OCI-LY7 (cell line): Measurements from ENCODE around the gene MTHFSD. TPM values are rescaled to one million over a fixed set of nuclear protein-coding genes. Genes with fewer than 3 reads are reported as not detected.

Experiments used
- BruUV-seq: library from RNA; stranded (reverse); fragments of 400-500 nt; replicated peaks from 2 replicates; lab custom pipeline; 2021; lab: Mats Ljungman, UMichigan
- CTCF ChIA-PET: fragments of 300-600 bp; sonication (Branson Sonifier 250); formaldehyde crosslinking; loops from one replicate; lab custom pipeline; 2022; ENCODE audit warnings: antibody characterized with exemption; ENCODE audit not compliant: unreplicated experiment; lab: Charles Lee
- POLR2A ChIA-PET: fragments of 300-600 bp; sonication (Branson Sonifier 250); formaldehyde crosslinking; loops from one replicate; lab custom pipeline; 2022; ENCODE audit warnings: antibody characterized with exemption; lab: Charles Lee
- DNase-seq: peaks from one replicate; pipeline ENCODE4 v3.0.0-alpha.2; 2015; ENCODE audit warnings: low spot score
- H2AFZ ChIP-seq: fragments of 200-600 bp; sonication (generic), shearing (Covaris generic); 2 replicates; pipeline ENCODE4 v1.6.1; 2014; ENCODE audit warnings: mild to moderate bottlenecking, antibody characterized with exemption, low read length, moderate library complexity
- H3K27ac ChIP-seq: fragments of 200-600 bp; sonication (generic); 2 replicates; pipeline ENCODE4 v1.5.1; 2014; ENCODE audit warnings: mixed run types, low read depth, mild to moderate bottlenecking, moderate library complexity, low read length, inconsistent platforms; ENCODE audit not compliant: poor library complexity, severe bottlenecking
- H3K36me3 ChIP-seq: fragments of 200-600 bp; sonication (generic); 2 replicates; pipeline ENCODE4 v1.6.1; 2014; ENCODE audit warnings: mild to moderate bottlenecking, antibody characterized with exemption, low read length, moderate library complexity, mixed read lengths; ENCODE audit not compliant: insufficient read depth
- H3K4me1 ChIP-seq: fragments of 200-600 bp; sonication (generic); 2 replicates; pipeline ENCODE4 v1.5.1; 2014; ENCODE audit warnings: mild to moderate bottlenecking, low read length; ENCODE audit not compliant: insufficient read depth, poor library complexity, severe bottlenecking
- H3K4me2 ChIP-seq: fragments of 200-600 bp; sonication (generic); 2 replicates; pipeline ENCODE4 v1.6.1; 2014; ENCODE audit warnings: mild to moderate bottlenecking, low read length
- H3K4me3 ChIP-seq: fragments of 200-600 bp; sonication (generic); 2 replicates; pipeline ENCODE4 v1.5.1; 2014; ENCODE audit warnings: mild to moderate bottlenecking, low read depth, low read length; ENCODE audit not compliant: poor library complexity, severe bottlenecking
- H3K79me2 ChIP-seq: fragments of 200-600 bp; sonication (generic); 2 replicates; pipeline ENCODE4 v1.6.1; 2016; ENCODE audit warnings: low read depth, mild to moderate bottlenecking, low read length, moderate library complexity, mixed read lengths; ENCODE audit not compliant: insufficient read depth
- H3K9me2 ChIP-seq: fragments of 200-600 bp; sonication (generic); 2 replicates; pipeline ENCODE4 v1.6.1; 2016; ENCODE audit warnings: mild to moderate bottlenecking, low read length, mixed read lengths; ENCODE audit not compliant: insufficient read depth
- H3K9me3 ChIP-seq: fragments of 200-600 bp; sonication (generic); 2 replicates; pipeline ENCODE4 v1.6.1; 2014; ENCODE audit warnings: mild to moderate bottlenecking, mixed run types, low read length, mixed read lengths
- H4K20me1 ChIP-seq: fragments of 200-600 bp; sonication (generic); 2 replicates; pipeline ENCODE4 v1.6.1; 2014; ENCODE audit warnings: mild to moderate bottlenecking, antibody characterized with exemption, low read length, moderate library complexity, mixed read lengths; ENCODE audit not compliant: insufficient read depth
- EZH2phosphoT487 ChIP-seq: fragments of 200-600 bp; sonication (generic); IDR thresholded peaks from 2 replicates; pipeline ENCODE4 v1.6.1; 2018; ENCODE audit warnings: low read depth, borderline replicate concordance, mild to moderate bottlenecking, mixed run types, antibody characterized with exemption, low read length, moderate library complexity, mixed read lengths
- intact Hi-C: fragments of 100-400 bp; cut with micrococcal nuclease; formaldehyde crosslinking; loops from one replicate; pipeline ENCODE4 v1.10.0; 2022; ENCODE audit not compliant: unreplicated experiment
- total RNA-seq, 2 experiments: library from RNA; depleted of rRNA in 1 of 2; stranded (reverse); fragments of >200 nt in 1 of 2; shearing (Covaris generic) in 1 of 2; gene quantifications; 2 replicates each; pipeline ENCODE4 v1.2.3, GENCODE V29; 2014 to 2022
- TF ChIP-seq, protein P1 (sequence below): fragments of 200-600 bp; sonication (generic); conservative IDR thresholded peaks from 2 replicates; pipeline ENCODE4 v1.5.1; 2014; ENCODE audit warnings: mild to moderate bottlenecking, antibody characterized with exemption, low read length, moderate library complexity, mixed read lengths

MTHFSD gene
- total RNA-seq, 2 experiments from 2014 or later: 12.2 to 26.0 TPM

DNA sequence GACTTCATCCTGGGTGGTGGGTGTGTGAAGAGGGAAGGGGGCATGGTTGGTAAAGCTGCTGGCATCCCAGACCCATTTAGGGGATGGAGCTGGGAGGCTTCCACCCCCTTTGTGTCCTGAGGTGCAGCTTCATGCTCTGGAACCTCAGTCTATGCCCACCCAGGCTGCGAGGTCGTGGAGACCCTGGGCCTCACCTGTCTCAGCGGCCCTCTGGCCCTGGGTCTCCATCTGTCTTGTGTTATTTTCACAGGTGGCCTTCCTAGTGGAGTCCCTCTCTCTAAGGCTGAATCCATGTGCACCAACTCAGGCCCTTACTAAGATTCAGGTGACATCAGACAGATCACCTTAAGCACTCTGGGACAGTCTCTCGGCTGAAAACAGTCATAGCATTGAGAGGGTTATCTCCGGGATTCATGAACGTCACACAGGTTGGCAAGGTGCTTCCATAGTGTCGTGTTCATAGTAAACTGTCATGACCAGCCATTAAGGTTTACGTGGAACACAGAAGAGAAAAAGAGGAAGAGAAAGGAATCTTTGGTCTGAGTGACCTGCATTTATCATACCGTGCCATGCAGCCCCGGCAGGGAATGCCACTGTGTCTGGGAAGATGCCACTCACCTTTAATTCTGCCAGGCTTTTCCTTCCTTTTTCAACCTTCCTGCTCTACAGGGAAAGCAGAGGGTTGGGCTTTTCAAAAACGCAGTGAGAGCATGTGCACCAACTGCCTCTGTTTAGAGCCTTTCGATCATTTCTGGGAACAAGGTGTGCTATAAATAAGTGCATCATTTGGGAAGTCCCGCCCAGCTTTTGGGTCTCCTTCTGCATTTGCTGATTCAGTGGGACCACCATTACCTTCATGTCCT, 18.8 kb upstream of the MTHFSD start:
- TF ChIP-seq EZH2phosphoT487: no peak
- TF ChIP-seq, protein P1, sequence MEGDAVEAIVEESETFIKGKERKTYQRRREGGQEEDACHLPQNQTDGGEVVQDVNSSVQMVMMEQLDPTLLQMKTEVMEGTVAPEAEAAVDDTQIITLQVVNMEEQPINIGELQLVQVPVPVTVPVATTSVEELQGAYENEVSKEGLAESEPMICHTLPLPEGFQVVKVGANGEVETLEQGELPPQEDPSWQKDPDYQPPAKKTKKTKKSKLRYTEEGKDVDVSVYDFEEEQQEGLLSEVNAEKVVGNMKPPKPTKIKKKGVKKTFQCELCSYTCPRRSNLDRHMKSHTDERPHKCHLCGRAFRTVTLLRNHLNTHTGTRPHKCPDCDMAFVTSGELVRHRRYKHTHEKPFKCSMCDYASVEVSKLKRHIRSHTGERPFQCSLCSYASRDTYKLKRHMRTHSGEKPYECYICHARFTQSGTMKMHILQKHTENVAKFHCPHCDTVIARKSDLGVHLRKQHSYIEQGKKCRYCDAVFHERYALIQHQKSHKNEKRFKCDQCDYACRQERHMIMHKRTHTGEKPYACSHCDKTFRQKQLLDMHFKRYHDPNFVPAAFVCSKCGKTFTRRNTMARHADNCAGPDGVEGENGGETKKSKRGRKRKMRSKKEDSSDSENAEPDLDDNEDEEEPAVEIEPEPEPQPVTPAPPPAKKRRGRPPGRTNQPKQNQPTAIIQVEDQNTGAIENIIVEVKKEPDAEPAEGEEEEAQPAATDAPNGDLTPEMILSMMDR: no peak
- ChIA-PET CTCF (no interaction called here), POLR2A (interaction anchor here (1.0 kb wide), 1 partner anchor 9 kb away, joined by 3 read pairs; no protein-coding TSS in a partner anchor)
- Histone ChIP-seq H3K4me3 (no peak overlapping the region), H2AFZ (no peak overlapping the region), H3K9me3 (no peaks in the 10 kb centered on the region), H3K79me2 (no peaks in the 10 kb centered on the region), H3K9me2 (no peaks in the 10 kb centered on the region), H3K4me1 (peaks cover 30% of the 10 kb centered on the region), H3K27ac (no peak overlapping the region), H3K4me2 (no peak overlapping the region; the same call in 1 of the 2 replicates), H3K36me3 (no peaks in the 10 kb centered on the region), H4K20me1 (no peaks in the 10 kb centered on the region)
- no TSS peak for BruUV-seq
- intact Hi-C loops: no loop called here
- no peak for DNase-seq

DNA sequence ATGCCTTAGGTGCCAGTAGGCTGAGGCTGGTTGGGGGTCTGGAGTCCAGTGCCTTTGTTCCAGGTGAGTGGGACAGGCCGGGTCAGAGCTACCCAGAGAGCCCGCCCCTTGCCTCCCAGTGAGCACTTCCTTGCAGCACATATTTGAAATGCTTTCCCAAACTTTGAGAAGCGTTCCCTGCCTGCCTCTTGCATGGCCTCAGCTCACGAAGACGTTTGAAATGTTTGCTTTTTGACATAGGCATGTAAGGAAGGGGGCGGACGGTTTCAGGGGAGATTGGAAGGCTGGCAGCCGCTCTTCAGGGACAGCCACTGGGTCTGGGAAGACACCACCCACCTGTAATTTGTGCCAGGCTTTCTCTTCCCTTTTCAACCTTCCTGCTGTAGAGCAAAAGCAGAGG, 18.2 kb upstream of the MTHFSD start:
- DNase-seq: no peak
- H3K4me3 ChIP-seq: no peak overlapping the region
- ChIA-PET POLR2A (no interaction called here), CTCF (no interaction called here)
- no peak overlapping the region for H3K27ac ChIP-seq
- H3K4me2 ChIP-seq: no peak overlapping the region; the same call in 1 of the 2 replicates
- no peaks in the 10 kb centered on the region for H3K9me2 ChIP-seq
- no peaks in the 10 kb centered on the region for H3K9me3 ChIP-seq
- peaks cover 30% of the 10 kb centered on the region for H3K4me1 ChIP-seq
- H3K36me3 ChIP-seq: no peaks in the 10 kb centered on the region
- TF ChIP-seq, protein P1: no peak
- no peak for TF ChIP-seq EZH2phosphoT487
- intact Hi-C loops: no loop called here
- BruUV-seq: no TSS peak
- no peaks in the 10 kb centered on the region for H3K79me2 ChIP-seq
- H2AFZ ChIP-seq: no peak overlapping the region
- no peaks in the 10 kb centered on the region for H4K20me1 ChIP-seq

DNA sequence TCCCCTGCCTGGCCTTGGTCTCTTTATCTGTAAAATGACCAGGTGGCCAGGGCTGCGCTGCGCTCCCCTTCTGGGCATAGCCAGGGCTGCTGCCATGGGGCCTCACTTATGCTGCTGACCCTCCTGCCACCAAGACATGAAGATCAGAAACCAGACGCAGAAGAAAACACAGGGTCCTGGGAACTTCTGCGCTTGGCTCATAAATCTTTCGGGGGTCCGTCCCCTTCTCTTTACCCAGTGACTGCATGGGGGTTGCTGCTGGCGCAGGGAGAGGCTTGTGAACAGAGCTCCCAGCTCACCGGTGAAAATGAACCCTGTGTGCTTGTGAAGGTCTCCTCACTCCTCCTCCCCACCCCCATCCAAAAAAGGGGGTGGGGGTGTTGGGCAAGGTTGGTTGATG, 17.6 kb upstream of the MTHFSD start:
- no peak overlapping the region for H3K4me3 ChIP-seq
- H3K27ac ChIP-seq: no peak overlapping the region
- no peak overlapping the region for H2AFZ ChIP-seq
- no peaks in the 10 kb centered on the region for H3K9me3 ChIP-seq
- H3K4me2 ChIP-seq: peak overlapping the region; percentile 68; the same call in 1 of the 2 replicates
- CTCF ChIA-PET: no interaction called here
- no peak for TF ChIP-seq EZH2phosphoT487
- TF ChIP-seq, protein P1: no peak
- H3K9me2 ChIP-seq: no peaks in the 10 kb centered on the region
- intact Hi-C loops: no loop called here
- no TSS peak for BruUV-seq
- no peak for DNase-seq
- POLR2A ChIA-PET: no interaction called here
- peaks cover 30% of the 10 kb centered on the region for H3K4me1 ChIP-seq
- no peaks in the 10 kb centered on the region for H3K79me2 ChIP-seq
- H4K20me1 ChIP-seq: no peaks in the 10 kb centered on the region
- no peaks in the 10 kb centered on the region for H3K36me3 ChIP-seq
